ENCODE measurements around the gene TMEM240.
"Not testable (repeated sequence)": the region's sequence is repeated elsewhere in the genome, so short reads cannot be mapped to it uniquely, and the experiment has no call there.

Gene TMEM240

GRCh38 chr1:1495461-1495975 is 44.9 kb downstream of the TMEM240 start:
- DNase-seq (ENCODE audit: low spot score) = not testable (repeated sequence)

- not testable (repeated sequence) for DNase-seq (ENCODE audit: low spot score)
These were observed 46.1 kb downstream of the TMEM240 start for GRCh38 chr1:1494311-1494710.

- no peak for DNase-seq (ENCODE audit: low spot score)
These were observed 48.8 kb downstream of the TMEM240 start for GRCh38 chr1:1491601-1492000.

- no peak for DNase-seq (ENCODE audit: low spot score)
These were observed 49.7 kb downstream of the TMEM240 start for GRCh38 chr1:1490633-1491230.

GRCh38 chr1:1489861-1490260 is 50.6 kb downstream of the TMEM240 start:
- DNase-seq (ENCODE audit: low spot score) = no peak

- DNase-seq (ENCODE audit: low spot score) = no peak
These were observed 51.2 kb downstream of the TMEM240 start for GRCh38 chr1:1489231-1489630.

GRCh38 chr1:1487701-1488100 is 52.7 kb downstream of the TMEM240 start:
- no peak for DNase-seq (ENCODE audit: low spot score)

- not testable (repeated sequence) for DNase-seq (ENCODE audit: low spot score)
These were observed 54.6 kb downstream of the TMEM240 start for GRCh38 chr1:1485755-1486317.

- DNase-seq (ENCODE audit: low spot score) = not testable (repeated sequence)
These were observed 55.3 kb downstream of the TMEM240 start for GRCh38 chr1:1484976-1485750.
